ENCODE data around the gene METTL21A.

- TF ChIP-seq CTCF (IDR thresholded peaks at IDR 0.05) (no peak), POLR2A (IDR thresholded peaks at IDR 0.05) (no peak)
Measured at GRCh38 chr2:207629553-207629952, 4.4 kb upstream of the METTL21A start.
